CD4-positive, alpha-beta T cell treated with Interleukin-1 beta for 1 hour (primary cell): ENCODE data around the gene GARNL3.
A peak's percentile ranks its signal among the peaks of the same experiment; 100 is the strongest.

Experiments used
- DNase-seq, 2 donors: peaks; one replicate each; pipeline ENCODE4 v3.0.0-alpha.2; 2020 to 2022

GARNL3 gene

GRCh38 chr9:127280880-127281660 lies 16.5 kb downstream of the GARNL3 start:
- DNase-seq = no peak

- no peak for DNase-seq
Observed at GRCh38 chr9:127281891-127282290, 17.3 kb downstream of the GARNL3 start.

- no peak for DNase-seq
Observed at GRCh38 chr9:127282611-127283010, 18.0 kb downstream of the GARNL3 start.

- no peak for DNase-seq
Observed at GRCh38 chr9:127283135-127283534, 18.6 kb downstream of the GARNL3 start.

GRCh38 chr9:127283917-127284497 lies 19.4 kb downstream of the GARNL3 start:
- DNase-seq = peak; percentile 4 to 19

GRCh38 chr9:127285965-127286364 lies 21.4 kb downstream of the GARNL3 start:
- DNase-seq = no peak

GRCh38 chr9:127290561-127291065 lies 26.0 kb downstream of the GARNL3 start:
- DNase-seq = no peak

- no peak for DNase-seq
Observed at GRCh38 chr9:127291246-127291778, 26.7 kb downstream of the GARNL3 start.

- no peak for DNase-seq
Observed at GRCh38 chr9:127292415-127292814, 27.8 kb downstream of the GARNL3 start.

GRCh38 chr9:127293328-127293727 lies 28.8 kb downstream of the GARNL3 start:
- DNase-seq = no peak

GRCh38 chr9:127293767-127294166 lies 29.2 kb downstream of the GARNL3 start:
- no peak for DNase-seq

- DNase-seq = no peak
Observed at GRCh38 chr9:127295005-127295404, 30.4 kb downstream of the GARNL3 start.

GRCh38 chr9:127300886-127301447 lies 36.4 kb downstream of the GARNL3 start:
- no peak for DNase-seq

GRCh38 chr9:127303830-127304229 lies 39.3 kb downstream of the GARNL3 start:
- DNase-seq = no peak

GRCh38 chr9:127305206-127305837 lies 40.7 kb downstream of the GARNL3 start:
- DNase-seq = no peak

GRCh38 chr9:127305838-127306226 lies 41.3 kb downstream of the GARNL3 start:
- no peak for DNase-seq

GRCh38 chr9:127307802-127308201 lies 43.2 kb downstream of the GARNL3 start:
- DNase-seq = no peak

GRCh38 chr9:127308652-127309434 lies 44.3 kb downstream of the GARNL3 start:
- no peak for DNase-seq

GRCh38 chr9:127309715-127310114 lies 45.1 kb downstream of the GARNL3 start:
- no peak for DNase-seq

GRCh38 chr9:127311239-127311741 lies 46.7 kb downstream of the GARNL3 start:
- peak in 1 of 2 donors; percentile 47 for DNase-seq

GRCh38 chr9:127313042-127313560 lies 48.5 kb downstream of the GARNL3 start:
- no peak for DNase-seq

GRCh38 chr9:127314911-127315310 lies 50.3 kb downstream of the GARNL3 start:
- no peak for DNase-seq
